ENCODE data around the gene TMEM213.

The TMEM213 gene

DNA sequence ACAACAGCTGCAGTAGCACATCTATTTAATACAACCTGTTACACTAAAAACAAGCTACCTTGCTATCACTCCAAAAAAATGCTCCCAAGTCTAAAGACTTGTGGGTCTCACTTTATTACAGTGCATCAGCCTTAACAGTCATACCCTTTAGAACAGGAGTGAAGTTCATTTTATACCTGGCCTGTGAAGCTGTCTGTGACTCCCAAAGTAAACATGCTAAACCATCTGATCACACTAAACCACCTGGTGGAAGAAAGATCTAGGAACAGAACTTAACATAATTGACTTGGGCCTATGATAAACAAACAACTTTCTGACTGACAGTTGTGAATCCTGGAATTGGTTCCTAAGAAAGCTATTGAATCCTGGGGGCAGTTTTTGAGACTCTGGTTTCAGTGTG lies 81.1 kb downstream of the TMEM213 start:
- DNase-seq = no peak

DNA sequence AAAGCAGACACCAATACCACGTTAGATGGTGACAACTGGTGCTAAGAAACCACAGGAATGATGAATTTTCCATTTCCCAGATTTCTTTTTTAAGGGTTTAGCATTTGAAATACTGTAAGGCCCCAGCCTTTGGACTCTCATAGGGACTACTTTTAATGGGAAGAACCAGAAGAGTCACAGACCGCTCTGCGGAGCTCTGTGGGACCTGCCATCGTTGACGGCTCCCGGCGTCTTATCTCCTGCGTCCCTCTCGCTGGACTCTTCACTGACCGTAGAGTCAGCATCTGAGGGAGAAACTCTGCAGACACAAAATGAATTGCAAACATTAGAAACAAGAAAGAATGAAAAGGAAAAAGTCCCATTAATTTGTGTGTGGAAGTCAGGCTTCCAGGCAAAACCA lies 81.6 kb downstream of the TMEM213 start:
- DNase-seq = no peak

DNA sequence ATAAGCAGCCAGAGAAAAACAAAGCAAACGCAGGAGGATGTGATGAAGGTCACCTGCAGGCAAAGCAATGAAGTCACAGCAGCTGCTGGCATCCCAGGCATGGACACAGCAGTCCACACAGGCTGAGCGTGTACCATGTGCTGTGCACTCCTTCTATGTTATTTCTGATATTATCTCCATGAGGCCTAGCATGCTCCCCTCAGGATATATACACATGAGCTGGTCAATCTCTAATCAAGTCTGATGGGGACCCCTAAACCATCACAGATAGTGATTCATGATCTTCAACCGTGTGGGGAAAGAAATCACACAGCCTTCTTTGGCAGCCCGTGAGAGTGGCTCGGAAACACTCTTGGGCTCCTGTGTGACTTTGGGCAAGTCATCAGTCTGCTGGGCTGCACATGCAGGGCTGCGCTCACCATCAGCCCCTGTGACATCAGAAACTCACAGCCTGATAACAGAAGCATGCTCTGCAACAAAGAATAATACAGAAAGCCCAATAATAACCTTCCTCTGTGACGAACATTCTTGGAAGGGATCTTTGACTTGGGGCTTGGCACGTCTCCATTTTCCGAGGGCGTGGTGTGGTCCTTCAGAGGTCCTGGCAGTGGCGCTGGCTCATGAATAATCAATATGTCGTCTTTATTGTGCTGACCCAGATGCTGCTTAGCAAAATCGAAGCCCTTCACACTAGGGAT lies 83.2 kb downstream of the TMEM213 start:
- no peak for DNase-seq

DNA sequence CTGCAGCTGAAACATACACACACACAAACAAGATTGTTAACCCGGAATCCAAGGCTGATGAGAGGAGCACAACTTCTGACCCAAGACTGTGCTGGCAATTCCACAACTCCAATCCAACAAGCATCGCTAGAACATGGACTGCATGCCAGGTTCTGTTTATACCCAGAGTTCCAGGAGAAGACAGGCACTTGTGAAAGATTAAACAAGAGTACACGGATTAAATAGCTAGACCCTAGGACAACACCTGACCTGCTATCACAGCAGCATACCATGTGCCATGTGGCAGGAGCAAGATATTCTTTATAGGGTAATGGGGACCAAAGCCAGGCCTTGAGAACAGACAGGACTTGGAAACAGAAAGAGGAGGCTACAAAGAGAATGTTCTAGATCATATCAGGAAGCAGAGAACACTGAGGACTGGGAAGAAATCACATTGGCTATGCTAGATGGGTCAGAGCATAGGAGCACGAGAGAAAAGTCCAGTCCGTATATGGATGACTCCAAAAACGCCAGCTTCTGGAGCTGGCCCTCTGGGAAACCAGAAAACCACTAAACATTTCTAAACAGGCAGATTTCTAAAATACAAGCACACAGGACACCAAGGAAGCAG lies 83.9 kb downstream of the TMEM213 start:
- no peak for DNase-seq

DNA sequence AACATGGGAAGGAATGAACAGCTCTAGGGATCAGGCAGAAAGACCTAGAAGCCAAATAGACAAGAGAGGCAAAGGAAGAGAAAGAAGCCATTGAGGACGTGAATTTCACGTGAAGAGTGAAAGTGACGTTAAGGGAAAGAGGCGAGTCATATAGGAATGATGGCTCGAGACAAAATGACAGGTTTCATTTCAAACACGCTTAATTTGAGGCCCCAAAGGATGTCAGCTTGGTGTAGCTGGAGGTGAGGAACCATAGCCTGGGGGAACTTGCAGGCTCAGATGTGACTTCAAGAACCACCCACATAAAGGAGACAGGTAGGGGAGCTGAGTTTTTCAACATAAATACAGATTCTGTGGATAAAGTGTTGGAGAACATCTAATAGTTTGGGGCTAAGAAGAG lies 84.5 kb downstream of the TMEM213 start:
- DNase-seq = no peak

DNA sequence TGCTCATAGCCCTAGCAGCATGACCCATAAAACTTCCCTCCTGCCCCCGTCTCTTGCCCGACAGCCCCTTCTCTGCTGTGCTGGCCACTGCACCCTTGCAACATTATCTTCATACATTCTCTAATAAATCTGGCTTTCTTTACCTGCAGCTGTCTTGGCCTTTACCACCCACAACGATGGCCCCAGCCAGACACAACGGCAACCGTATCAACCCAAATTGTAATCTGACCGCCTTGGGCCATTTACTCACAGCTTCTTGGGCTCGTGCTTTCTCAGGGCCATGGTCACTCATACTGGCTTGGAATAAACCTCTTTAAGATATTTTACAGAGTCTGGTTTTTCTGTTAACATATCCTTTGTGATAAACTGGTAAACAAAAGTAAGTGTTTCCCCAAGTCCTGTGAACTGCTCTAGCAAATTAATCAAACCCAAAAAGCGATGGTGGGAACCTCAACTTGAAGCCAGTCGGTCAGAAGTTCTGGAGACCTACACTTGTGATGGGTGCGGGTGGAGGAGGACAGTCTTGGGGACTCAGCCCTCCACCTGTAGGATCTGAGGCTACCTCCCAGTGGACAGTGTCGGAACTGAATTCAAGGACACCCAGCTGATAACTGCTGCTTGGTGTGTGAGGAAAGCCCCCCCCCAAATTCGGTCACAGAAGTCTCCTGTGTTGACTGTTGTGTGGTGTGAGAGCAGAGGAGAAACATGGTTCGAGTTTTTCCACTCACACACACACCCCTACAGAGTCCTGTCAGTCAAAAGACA lies 87.8 kb downstream of the TMEM213 start:
- DNase-seq = no peak

DNA sequence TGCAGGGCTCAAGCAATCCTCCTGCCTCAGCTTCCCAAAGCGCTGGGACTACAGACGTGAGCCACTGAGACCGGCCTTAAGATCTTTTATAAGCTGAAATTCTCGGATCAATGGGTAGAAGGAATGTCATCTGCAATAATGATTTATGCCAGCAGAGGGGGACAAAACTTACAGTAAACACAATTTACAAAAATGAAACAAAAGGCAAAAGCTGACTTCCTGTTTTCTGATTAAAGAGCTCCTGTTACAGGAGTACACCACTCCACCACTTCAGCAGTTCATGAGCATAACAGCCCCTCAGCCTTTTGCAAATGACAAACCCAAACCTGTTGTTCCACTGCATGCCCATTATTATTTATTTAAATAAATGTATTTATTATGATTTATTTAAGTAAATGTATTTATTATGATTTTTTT lies 88.7 kb downstream of the TMEM213 start:
- no peak for DNase-seq

DNA sequence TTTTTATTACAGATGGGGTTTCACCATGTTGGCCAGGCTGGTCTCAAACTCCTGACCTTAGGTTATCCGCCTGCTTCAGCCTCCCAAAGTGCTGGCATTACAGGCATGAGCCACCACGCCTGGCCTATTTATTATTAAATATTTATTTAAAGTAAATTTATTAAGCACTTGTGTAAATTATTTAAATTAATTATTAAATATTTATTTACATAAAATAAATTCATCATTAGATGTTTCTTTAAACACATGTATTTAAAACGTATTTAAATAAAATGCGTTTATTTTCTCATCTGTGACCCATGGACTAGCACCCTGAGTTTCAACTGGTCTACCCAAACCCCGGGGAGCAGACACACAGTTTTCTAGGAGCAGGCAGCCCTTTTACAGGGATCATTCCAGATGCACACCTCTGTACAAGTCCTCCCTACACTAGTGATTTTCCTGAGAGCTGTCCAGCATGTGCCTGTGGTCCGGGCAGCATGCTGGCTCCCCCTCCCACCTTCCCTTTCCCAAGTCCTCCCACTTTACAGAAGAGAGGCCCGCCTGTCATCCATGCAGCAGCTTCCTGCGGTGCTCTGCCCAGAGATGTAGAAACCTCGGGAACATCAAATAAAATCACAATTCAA lies 89.4 kb downstream of the TMEM213 start:
- DNase-seq = no peak

Measured in NCI-H510A (cell line).